ENCODE results near the gene HCN2. TPM values are rescaled to one million over a fixed set of nuclear protein-coding genes. Genes with fewer than 3 reads are reported as not detected.

The HCN2 gene
- total and polyA plus RNA-seq, 9 of the 15 experiments (the other 6 are each of a cell fraction or from before 2014, with no cell fraction given): 0.29 to 4.2 (median 0.82) TPM; not detected in 2

DNA sequence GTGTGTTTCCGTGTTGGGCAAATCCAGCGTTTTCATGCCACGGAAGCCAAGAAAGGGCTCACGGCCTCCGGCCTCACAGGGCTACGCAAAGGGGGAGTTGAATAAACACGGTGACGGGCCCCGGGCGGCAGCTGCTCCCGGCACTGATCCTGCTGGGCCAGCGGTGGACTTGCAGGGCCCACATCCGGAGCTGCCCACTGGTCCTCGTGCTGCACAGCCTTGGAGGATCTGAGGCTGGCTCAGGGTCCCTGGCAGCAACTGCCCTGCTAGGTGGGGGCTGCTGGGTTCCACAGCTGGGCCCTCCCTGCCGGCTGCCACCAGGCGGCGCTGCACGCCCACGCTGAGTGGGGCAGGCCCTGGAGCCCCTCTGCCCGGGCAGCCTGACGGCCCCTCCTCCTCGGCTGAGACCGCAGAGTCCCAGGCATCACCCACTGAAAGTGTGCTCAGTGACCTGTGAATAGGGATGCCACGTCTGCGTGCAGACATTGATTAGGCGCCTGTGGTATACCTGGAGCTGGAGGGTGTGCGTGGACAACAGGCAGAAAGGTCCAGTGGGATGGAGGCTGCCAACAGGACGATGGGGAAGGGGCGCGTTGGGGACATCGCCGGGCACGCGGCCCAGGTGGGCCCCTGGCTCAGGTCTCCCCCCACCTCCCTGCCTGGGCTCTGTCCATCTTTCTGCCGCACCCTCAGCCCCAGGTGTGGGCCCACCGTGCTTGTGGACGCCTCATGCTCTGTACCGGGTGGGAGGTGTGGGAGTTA lies 5.3 kb upstream of the HCN2 start (continued):
- TF ChIP-seq, protein P1, sequence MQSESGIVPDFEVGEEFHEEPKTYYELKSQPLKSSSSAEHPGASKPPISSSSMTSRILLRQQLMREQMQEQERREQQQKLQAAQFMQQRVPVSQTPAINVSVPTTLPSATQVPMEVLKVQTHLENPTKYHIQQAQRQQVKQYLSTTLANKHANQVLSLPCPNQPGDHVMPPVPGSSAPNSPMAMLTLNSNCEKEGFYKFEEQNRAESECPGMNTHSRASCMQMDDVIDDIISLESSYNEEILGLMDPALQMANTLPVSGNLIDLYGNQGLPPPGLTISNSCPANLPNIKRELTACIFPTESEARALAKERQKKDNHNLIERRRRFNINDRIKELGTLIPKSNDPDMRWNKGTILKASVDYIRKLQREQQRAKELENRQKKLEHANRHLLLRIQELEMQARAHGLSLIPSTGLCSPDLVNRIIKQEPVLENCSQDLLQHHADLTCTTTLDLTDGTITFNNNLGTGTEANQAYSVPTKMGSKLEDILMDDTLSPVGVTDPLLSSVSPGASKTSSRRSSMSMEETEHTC (IDR thresholded peaks at IDR 0.05): no peak
- TF ChIP-seq ZNF785 (CRISPR knock-in tag; IDR thresholded peaks at IDR 0.05) (no peak), SMARCA4 (IDR thresholded peaks at IDR 0.05) (no peak), ZNF239 (CRISPR knock-in tag; IDR thresholded peaks at IDR 0.05) (no peak), ZNF384 (IDR thresholded peaks at IDR 0.05; ENCODE audit: low read depth, low read length) (0 out of 2 replicates have a peak, but pooled peaks have one; percentile 10), CBX1 (IDR thresholded peaks at IDR 0.05; ENCODE audit: low read depth) (peak; percentile 91), ZNF699 (CRISPR knock-in tag; IDR thresholded peaks at IDR 0.05; ENCODE audit: insufficient replicate concordance) (no peak), GABPB1 (CRISPR knock-in tag; IDR thresholded peaks at IDR 0.05) (peak; percentile 36; the same call in 1 of the 2 replicates), TRIM28 (IDR thresholded peaks at IDR 0.05) (peak; percentile 11; the same call in 1 of the 2 replicates), KLF13 (tag; IDR thresholded peaks at IDR 0.05; ENCODE audit: borderline replicate concordance, low read depth) (no peak), ATF7 (IDR thresholded peaks at IDR 0.05) (no peak), ZNF75A (CRISPR knock-in tag; IDR thresholded peaks at IDR 0.05) (no peak), ZFX (CRISPR knock-in tag; IDR thresholded peaks at IDR 0.05) (no peak), C11orf30 (IDR thresholded peaks at IDR 0.05; ENCODE audit: low read depth) (no peak), ZNF184 (CRISPR knock-in tag; IDR thresholded peaks at IDR 0.05) (no peak), ZNF140 (CRISPR knock-in tag; IDR thresholded peaks at IDR 0.05) (no peak), LARP7 (IDR thresholded peaks at IDR 0.05) (no peak), SIRT6 (IDR thresholded peaks at IDR 0.05; ENCODE audit: low read depth, low read length) (peak; percentile 15), HOXB6 (CRISPR knock-in tag; IDR thresholded peaks at IDR 0.05; ENCODE audit: borderline replicate concordance) (no peak), BCL6 (CRISPR knock-in tag; IDR thresholded peaks at IDR 0.05) (no peak), KLF1 (tag; IDR thresholded peaks at IDR 0.05) (no peak), ARNT (IDR thresholded peaks at IDR 0.05) (no peak), SMARCE1 (IDR thresholded peaks at IDR 0.05) (no peak), ZNF324 (CRISPR knock-in tag; IDR thresholded peaks at IDR 0.05) (no peak), FOXA1 (IDR thresholded peaks at IDR 0.05; ENCODE audit: borderline replicate concordance) (no peak), ZNF830 (CRISPR knock-in tag; IDR thresholded peaks at IDR 0.05) (peak; percentile 65; the same call in 1 of the 2 replicates), ZNF707 (CRISPR knock-in tag; conservative IDR thresholded peaks at IDR 0.05) (no peak), STAT5A (IDR thresholded peaks at IDR 0.05; ENCODE audit: borderline replicate concordance, low read length) (no peak), ZKSCAN1 (IDR thresholded peaks at IDR 0.05; ENCODE audit: low read depth, low read length) (peak; percentile 19; the same call in 1 of the 2 replicates)
- TF ChIP-seq, protein P2, sequence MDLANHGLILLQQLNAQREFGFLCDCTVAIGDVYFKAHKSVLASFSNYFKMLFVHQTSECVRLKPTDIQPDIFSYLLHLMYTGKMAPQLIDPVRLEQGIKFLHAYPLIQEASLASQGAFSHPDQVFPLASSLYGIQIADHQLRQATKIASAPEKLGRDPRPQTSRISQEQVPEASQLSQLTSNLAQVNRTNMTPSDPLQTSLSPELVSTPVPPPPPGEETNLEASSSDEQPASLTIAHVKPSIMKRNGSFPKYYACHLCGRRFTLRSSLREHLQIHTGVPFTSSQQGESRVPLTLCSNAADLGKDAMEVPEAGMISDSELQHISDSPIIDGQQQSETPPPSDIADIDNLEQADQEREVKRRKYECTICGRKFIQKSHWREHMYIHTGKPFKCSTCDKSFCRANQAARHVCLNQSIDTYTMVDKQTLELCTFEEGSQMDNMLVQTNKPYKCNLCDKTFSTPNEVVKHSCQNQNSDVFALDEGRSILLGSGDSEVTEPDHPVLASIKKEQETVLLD (IDR thresholded peaks at IDR 0.05): no peak; the same call in 1 of the 2 replicates
